GM03348 (cell line): ENCODE results near the gene TIMM21.

Experiments used
- DNase-seq: peaks from one replicate; pipeline ENCODE4 v3.0.0; 2012; ENCODE audit warnings: low spot score

The TIMM21 gene

GRCh38 chr18:74147491-74147778, 888 bp upstream of the TIMM21 start:
- DNase-seq = no peak

GRCh38 chr18:74148543-74149070, 284 bp downstream of the TIMM21 start:
- DNase-seq = no peak

GRCh38 chr18:74149878-74150277, 1.6 kb downstream of the TIMM21 start:
- DNase-seq = no peak

- DNase-seq = no peak
Measured at GRCh38 chr18:74152270-74152669, 3.9 kb downstream of the TIMM21 start.

- no peak for DNase-seq
Measured at GRCh38 chr18:74152857-74153256, 4.5 kb downstream of the TIMM21 start.

- no peak for DNase-seq
Measured at GRCh38 chr18:74153377-74153776, 5.1 kb downstream of the TIMM21 start.

- DNase-seq = no peak
Measured at GRCh38 chr18:74153793-74154192, 5.5 kb downstream of the TIMM21 start.

- no peak for DNase-seq
Measured at GRCh38 chr18:74154716-74155115, 6.4 kb downstream of the TIMM21 start.

GRCh38 chr18:74155276-74155675, 7.0 kb downstream of the TIMM21 start:
- DNase-seq = no peak

- DNase-seq = no peak
Measured at GRCh38 chr18:74163019-74163660, 14.8 kb downstream of the TIMM21 start.

- no peak for DNase-seq
Measured at GRCh38 chr18:74166386-74166785, 18.1 kb downstream of the TIMM21 start.

- DNase-seq = no peak
Measured at GRCh38 chr18:74171910-74172606, 23.7 kb downstream of the TIMM21 start.

- no peak for DNase-seq
Measured at GRCh38 chr18:74172697-74173433, 24.5 kb downstream of the TIMM21 start.

- no peak for DNase-seq
Measured at GRCh38 chr18:74173434-74173750, 25.1 kb downstream of the TIMM21 start.

GRCh38 chr18:74175658-74176057, 27.3 kb downstream of the TIMM21 start:
- no peak for DNase-seq

GRCh38 chr18:74178884-74179283, 30.6 kb downstream of the TIMM21 start:
- DNase-seq = no peak

- no peak for DNase-seq
Measured at GRCh38 chr18:74179623-74180199, 31.4 kb downstream of the TIMM21 start.

GRCh38 chr18:74182335-74182734, 34.0 kb downstream of the TIMM21 start:
- no peak for DNase-seq

- DNase-seq = no peak
Measured at GRCh38 chr18:74183130-74183529, 34.8 kb downstream of the TIMM21 start.

- DNase-seq = no peak
Measured at GRCh38 chr18:74184875-74185274, 36.6 kb downstream of the TIMM21 start.

GRCh38 chr18:74185860-74186259, 37.5 kb downstream of the TIMM21 start:
- no peak for DNase-seq

- no peak for DNase-seq
Measured at GRCh38 chr18:74186661-74187060, 38.3 kb downstream of the TIMM21 start.

- no peak for DNase-seq
Measured at GRCh38 chr18:74190086-74190485, 41.8 kb downstream of the TIMM21 start.
